Hematopoietic multipotent progenitor cell treated with erythropoietin and hydrocortisone succinate and interleukin-3 and kit ligand, for 17 days (in vitro differentiated cells): ENCODE results near the gene RASL12.

Source experiments
- DNase-seq: peaks from one replicate; pipeline ENCODE4 v3.0.0-alpha.2; 2015; ENCODE audit warnings: low spot score

The RASL12 gene

DNA sequence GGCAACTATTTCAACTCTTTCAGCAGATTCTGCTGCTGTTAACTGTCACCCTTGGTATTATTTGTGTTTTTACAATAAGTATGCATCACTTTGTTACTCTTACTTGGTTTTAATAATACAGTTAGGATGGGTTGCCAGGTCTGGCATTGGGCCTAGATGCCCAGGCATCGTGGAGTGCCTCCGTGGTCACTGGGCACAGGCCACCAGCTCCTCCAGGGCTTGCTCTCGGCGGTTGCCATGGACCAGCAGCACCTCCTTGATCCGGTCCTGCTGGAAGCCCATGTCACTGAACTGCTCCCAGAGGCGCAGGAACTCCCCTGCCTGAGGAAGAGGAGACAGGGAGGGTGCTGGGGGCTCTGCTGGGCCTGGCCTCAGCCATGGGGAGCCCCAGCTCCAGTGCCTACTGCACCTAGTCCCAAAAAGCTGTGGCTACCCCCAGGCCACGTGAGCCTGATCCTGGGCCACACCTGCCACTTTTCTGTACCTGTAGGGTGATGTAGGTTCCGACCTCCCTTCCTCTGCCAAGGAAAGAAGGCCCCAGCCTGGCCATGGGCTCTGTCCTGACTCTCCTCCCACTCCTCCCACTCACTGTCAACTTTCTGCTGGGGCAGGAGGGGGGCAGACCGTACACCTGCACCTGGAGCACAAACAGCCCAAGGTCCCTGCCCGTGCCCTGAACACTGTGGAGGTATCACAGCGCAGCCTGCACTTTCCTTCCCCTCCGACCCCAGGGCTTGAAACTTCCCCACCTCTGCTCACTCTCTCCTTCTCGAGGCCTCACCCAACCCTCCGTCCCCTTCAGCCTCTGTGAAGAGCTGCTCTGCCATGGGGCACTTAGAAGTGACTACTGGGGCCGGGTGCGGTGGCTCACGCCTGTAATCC, 25.4 kb upstream of the RASL12 start:
- DNase-seq, result no peak

DNA sequence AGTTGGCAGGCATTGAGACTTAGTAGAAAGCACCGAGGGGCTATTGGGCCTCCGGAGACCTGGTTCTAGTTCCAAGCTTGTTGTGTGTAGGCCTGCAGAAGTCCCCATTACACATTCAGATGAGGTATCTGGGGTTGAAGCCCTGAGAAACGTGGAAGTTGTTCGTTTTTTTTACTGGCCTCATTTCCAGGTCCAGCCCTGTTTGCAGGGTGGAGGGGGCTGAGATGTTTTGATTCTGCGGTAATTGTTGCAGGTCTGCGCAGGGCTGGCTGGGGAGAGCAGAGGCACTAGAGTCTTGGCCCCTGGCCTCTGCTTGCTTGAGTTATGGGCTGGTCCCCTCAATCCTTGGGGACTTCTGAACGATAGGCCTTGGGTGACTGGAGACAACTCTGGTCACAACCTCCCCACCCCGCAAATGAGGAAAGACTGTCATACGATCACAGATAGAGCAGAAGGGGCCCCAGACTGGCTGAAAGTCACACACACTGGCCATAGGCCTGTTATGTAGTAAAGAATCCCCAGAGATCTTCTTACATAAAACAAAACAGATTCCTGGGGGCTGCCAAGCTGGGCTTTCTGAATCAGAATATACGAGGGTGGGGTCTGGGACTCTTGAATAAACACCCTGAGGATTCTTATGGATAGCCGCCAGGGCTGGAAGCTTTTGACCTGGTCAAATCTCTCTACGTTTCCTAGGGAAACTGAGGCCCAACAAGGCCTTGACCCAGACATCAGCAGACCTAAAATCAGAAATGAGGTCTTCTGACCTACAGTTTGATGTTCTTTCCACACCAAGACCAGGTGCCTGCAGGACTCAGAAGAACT, 24.4 kb upstream of the RASL12 start:
- DNase-seq, result no peak

DNA sequence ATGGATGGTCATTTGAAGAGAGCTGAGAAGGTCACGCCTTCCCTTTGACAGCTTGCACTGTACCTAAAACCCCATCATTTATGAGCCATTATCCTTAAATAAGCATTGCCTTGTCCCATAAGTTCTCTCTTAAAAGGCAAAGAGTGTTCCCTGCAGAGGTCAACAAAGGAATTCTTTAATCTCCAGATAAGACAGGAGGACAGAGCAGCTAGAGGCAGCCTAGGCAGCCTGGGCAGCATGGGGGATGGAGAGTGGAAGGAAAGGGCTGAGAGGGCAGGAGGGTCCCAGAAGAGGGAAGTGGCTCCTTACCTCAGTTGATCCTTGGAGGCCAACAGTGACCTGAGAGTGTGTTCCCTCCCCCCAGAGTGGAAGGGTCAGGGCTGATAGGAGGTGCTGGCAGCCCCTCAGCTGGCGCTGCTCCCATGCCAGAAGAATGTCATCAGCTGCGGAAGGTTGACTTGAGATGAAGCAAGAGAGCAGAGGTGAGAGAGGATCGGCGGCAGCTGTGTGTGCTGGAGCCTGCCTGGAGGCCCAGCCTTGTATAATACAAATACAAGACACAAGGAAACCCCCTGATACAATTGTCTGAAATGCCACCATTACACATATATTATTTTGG, 21.5 kb upstream of the RASL12 start:
- DNase-seq, result no peak

DNA sequence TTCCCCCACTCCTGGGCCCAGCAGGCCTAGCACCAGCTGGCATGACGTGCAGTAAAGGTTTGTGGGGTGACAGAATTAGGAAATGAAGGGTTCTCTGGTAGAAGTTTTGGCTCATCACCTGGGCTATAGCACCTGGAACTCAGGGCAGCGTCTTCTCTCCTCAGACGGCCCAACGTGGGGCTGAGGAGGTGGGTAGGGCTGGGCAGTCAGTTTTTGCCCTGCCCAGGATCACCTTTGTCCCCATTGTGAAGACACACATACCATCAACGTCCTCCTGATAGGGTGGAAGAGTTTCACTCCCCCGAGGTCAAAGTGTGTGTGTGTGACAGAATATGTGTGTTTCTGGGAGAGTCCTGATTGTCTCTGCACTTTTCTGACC, 20.8 kb upstream of the RASL12 start:
- DNase-seq, result no peak

DNA sequence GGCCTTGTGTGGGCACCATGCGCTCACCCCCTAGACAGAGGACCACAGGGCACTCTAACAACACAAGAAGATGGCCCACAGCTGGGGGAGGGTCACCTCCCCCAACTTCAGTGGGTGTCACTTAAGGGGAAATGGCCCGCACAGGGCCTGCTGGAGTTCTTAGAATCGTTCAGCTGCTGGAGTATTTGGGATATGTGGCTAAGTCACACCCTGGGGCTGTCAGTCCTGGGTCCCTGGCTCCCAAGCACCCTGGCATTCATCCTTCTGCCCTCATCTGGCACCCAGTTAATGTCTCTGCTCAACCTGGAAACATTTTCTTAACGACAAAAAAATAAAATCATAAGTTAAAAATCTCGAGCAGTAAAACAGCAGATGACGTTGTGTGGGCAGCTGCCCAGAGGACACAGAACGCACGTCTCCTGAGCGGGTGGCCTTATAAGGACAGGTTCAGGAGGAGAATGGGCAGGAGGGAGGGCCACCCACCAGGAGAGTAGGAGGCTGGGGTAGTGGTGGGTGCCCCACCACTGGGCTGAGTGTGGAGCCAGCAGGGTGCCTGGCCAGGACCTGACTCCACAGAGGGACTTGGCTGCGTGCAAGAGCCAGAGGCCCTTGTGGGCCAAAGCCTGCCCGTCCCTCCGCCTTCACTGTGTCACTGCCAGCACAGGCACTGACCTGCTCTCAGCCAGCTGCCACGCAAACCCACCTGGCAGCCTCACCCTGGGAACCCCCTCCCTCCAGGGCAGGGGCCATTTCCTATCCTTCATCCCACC, 20.3 kb upstream of the RASL12 start:
- DNase-seq, result no peak

DNA sequence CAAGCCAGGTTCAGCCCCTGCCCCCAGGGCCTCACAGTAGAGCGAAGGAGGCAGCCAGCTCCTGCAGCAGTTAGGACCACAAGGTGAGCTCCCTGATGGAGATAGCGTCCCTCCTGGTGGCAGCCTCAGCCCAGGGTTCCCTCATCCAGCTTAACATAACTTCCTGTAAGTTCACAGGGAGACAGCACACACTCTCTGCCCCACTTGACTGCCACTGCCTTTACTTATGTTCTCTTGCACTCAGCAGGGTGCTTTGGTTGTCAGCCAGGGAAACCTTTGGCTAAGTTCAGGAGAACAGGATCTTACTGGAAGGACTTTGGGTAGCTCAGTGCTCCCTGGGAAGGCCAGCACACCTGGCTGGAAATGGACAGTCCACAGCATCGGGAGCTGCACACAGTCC, 19.6 kb upstream of the RASL12 start:
- DNase-seq, result no peak

DNA sequence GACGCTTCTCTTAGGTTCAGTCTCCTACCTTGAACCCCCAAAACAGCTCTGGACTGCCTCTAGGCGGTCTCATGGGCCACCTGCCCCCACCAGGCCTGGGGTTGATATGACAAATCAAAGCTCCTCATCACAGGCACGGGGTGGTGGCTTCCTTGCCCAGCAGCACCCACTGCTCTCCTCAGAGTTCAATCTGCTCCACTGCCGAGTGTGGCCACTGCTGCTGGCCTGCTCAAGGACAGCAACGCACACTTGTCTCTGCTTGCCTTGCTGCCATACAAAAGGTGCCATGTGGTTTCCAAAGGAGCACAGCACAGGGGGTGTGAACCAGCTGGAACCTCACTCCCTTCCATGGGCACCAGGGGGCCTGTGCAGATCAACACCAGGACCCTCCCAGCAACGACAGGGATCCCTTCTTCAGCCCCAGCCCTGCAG, 18.9 kb upstream of the RASL12 start:
- no peak for DNase-seq

DNA sequence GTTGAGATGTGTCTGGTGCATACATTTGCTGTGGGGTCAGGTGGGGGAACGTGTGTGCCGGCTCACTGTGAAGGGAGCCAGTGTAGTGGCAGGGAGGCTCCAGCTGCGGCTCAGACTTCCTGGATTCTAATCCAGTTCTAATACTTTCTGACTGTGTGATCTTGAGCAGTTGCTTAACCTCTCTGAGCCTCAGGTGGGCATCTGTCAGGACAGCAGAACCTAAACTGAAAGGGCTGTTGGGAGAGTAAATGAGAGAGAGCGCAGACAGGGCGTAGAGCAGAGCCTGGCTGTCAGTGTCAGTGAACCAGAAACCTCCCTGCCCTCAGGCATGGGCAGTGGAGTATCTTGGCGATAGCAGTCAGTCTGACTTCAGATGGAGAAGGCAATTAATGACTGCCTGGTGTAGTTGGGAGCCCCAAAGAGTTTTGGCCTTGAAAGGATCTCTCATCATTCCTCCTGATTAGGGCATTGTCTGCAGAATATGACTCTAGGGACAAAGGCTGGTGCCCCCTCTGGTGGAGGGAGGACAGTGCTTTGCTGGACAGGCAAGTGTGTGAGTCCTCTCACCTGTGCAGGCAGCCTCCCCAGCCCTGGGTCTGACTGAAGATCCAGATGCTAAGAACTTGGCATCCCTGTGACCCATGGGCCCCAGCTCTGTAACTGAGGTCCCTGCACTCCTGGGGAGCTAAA, 18.3 kb upstream of the RASL12 start:
- no peak for DNase-seq

DNA sequence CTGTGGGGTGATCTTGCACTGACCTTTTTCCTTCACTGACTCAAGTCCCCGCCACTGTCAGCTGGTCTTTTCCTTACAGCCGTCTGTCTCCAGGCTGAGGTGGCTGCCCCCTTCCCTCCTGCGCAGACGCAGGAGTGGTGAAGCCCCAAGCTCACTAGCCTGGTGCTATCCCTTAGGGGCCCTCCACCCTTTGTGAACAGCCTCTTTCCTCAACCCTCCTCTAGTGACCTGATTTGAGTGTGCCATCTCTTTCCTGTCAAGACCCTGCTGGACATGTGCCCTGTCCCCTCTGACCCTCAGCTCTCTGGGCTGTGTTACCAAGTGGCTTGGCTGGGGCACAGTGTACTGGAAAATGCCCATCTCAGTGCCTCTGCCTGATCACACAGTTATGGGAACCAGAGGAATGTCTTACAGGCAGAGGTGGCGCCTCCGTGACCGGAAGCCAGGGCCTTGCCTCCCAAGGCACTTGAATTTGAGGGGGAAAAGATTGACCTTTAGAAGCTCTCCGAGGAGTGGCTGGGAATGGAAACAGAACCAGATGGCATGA, 17.5 kb upstream of the RASL12 start:
- DNase-seq, result no peak

DNA sequence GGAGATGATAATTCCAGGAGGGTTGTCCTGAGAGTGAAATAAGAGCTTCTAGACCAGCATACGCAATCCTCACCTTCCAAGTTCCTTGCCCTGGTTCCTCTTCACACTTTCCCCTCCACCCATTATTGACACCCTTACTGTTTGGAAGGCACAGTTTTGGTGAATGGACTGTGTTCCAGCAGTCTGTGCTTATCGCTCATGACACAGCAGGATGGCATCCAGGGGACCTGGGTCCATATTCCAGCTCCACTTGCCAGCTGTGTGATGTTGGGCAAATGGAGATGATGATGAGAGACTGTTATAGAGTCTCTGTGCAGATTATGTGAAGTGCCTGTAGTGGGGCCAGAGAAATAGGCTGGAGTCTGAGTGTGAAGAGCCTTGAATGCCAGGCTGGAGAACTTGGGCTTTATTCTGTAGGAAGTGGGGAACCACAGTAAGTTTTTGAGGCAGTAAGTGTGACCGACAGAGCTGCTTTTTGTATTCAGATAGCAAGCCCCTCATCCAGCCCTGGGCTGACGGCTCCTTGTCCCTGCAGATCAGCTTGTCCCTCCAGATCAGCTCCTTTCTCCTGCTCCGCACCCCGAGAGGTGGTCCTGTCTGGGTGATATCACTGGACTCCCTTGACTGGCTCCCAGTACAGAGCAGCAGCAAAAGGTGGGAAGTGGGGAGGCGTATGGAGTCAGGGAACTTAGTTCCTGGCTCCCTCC, 16.9 kb upstream of the RASL12 start:
- DNase-seq, result no peak

DNA sequence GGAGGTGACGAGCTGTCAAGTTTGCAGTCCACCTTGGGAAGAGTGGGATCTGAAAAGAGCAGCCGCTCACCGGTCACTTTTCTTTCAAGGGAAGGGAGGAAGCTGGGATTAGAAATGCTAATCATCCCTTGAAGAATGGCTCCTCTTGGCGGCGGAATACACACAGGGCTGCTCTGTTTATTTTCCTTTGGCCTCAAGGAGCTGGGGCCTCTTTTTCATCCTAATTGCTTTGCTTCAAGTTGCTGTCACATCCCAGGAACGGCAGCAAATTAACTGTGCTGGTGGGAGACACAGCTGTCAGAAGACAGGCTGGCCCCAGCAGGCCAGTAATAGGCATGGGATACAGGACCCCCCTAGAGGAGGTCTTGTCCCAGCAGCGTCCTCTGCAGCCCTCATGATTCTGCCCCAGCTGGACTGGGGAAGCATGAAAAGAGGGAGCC, 15.5 kb upstream of the RASL12 start:
- no peak for DNase-seq

DNA sequence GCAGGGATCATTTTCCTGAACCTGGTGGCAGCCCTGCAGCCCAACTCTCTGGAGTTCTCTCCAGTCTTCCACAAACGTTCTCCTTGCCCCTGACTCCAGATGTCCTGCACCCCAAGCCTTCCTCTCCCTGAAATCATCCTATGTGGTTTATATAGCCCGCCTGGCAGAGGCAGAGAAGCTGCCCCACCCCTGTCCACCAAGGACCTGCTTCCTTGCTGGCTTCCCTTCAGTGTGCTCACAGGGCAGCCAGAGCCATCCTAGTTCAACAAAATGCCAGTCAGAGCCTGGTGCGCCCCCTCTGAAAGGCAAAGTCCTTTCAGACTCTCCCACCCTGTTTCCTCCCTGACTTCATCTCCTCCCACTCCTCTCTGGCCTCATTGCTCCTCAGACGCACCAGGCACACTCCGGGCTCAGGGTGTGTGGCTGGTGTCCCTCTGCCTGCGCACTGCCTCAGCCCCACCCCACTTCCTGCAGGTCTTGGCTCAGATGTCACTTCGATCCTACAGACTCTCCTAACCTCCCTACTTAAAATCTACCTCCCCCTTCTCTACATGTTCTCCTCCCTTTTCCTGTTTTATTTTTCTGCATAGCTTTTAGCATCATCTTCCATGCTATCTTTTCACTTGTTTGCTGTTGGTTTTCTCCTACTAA, 14.6 kb upstream of the RASL12 start:
- DNase-seq, result no peak

DNA sequence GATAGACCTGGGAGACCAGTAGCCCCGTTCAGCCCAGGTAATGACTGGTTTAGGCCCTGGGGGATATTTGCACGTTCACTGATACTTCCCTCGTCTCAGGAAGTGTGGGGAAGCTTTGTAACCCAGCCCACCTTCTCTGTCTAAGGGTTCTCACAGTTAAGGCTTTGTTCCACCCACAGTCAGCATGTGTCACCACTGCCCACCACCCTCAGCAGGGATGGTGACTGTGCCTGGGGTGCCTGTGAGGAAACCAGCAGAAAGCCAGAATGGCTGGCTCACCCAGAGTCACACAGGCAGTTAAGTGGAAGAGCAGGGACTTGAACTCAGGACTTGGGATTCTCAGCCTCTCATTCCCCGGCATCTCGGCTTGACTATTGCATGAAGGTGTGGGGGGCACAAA, 14.0 kb upstream of the RASL12 start:
- no peak for DNase-seq

DNA sequence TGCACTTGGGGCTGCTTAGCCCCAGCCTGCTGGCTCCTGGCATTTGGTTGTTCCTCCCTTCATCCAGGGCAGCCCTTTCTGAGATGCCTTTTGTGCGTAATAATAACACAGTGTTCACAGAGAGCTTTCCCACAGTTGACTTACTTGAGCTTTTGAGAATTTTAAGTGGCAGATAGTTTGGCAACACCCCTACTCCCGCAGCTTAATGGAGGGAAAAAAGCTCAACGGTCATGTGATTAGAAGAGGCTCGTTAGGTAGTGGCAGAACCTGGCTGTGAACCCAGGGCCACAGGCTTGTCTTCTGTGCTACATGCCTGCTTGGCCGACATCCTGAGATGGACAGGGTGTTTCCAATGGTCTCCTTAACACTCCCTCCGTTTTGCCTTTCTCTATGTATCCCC, 13.5 kb upstream of the RASL12 start:
- DNase-seq, result no peak

DNA sequence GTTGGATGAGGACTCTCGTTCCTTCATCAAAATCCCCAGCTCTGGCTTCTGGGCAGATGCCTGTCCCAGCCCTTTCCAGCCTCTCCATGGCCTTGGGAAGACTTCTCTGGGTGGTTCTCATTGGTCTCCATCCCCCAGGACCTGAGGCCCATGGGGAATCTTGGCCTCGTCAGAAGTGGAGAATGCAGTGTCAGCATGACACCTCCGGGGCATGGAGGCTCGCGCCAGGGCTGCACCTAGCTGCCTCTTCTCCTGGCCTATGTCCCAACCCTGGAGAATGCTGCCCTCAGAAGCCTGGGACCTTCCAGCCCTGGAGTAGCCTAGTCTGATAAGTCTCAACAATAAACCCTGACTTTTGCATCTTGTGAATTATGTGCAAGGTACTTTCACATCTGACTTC, 11.8 kb upstream of the RASL12 start:
- DNase-seq, result no peak

DNA sequence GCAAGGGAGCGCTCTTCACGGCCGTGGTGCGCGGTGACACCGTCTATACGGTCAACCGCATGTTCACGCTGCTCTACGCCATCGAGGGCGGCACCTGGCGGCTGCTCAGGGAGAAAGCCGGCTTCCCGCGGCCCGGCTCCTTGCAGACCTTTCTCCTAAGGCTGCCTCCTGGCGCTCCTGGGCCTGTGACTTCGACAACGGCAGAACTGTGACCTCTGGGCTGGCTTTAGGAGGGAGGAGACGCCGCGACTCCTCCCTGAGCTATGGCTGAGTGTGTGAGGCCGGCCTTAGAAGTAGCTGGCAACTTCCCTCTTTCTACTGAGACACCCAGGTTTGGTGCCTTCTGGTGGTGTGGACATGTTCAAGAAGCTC, 10.2 kb upstream of the RASL12 start:
- DNase-seq, result no peak

DNA sequence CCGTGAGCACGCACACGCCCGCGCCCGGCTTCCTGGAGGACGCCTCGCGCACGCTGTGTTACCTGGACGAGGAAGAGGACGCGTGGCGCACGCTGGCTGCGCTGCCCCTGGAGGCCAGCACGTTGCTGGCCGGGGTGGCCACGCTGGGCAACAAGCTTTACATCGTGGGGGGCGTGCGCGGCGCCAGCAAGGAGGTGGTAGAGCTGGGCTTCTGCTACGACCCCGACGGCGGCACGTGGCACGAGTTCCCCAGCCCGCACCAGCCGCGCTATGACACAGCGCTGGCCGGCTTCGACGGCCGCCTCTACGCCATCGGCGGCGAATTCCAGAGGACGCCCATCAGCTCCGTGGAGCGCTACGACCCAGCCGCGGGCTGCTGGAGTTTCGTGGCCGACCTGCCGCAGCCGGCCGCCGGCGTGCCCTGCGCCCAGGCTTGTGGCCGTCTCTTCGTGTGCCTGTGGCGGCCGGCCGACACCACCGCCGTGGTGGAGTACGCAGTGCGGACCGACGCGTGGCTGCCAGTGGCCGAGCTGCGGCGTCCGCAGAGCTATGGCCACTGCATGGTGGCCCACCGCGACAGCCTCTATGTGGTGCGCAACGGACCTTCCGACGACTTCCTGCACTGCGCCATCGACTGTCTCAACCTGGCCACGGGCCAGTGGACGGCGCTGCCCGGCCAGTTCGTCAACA, 9.6 kb upstream of the RASL12 start:
- DNase-seq, result no peak

DNA sequence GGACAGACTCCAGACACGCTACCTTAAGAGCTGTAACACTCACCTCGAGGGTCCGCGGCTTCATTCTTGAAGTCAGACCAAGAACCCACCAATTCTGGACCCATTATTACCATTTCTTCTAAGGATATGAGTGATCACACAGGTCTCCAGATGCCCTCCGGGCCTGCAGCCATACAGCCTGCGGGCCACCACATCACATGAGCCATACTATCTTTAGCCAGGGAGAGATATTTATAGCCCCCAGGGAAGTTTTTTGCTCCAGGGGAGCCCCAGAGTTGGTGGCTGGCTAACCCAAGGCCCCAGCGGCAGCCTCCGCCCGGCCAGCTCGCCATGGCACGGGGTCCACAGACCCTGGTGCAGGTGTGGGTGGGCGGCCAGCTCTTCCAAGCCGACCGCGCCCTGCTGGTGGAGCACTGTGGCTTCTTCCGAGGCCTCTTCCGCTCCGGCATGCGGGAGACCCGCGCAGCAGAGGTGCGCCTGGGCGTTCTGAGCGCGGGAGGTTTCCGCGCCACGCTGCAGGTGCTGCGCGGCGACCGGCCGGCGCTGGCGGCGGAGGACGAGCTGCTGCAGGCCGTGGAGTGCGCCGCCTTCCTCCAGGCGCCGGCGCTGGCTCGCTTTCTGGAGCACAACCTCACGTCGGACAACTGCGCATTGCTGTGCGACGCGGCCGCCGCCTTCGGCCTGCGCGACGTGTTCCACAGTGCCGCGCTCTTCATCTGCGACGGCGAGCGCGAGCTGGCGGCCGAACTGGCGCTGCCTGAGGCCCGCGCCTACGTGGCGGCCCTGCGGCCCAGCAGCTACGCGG, 8.9 kb upstream of the RASL12 start, which contains the start of gene KBTBD13:
Gene KBTBD13 (plus strand): TSS at position 261 of the 805 bp plus-strand sequence. CDS start 70 bp downstream, at position 331.
- no peak for DNase-seq
